WERI-Rb-1 (cell line): ENCODE results near the gene ADARB2.

Source experiments
- DNase-seq: peaks from one replicate; pipeline ENCODE4 v3.0.0-alpha.2; 2020
- H3K27ac ChIP-seq: fragments of 250-450 bp; sonication (Bioruptor Pico); 2 replicates; pipeline ENCODE4 v1.5.1; 2020; ENCODE audit warnings: mild to moderate bottlenecking, moderate library complexity
- H3K27me3 ChIP-seq: fragments of 250-450 bp; sonication (Bioruptor Pico); 2 replicates; pipeline ENCODE4 v1.5.1; 2021; ENCODE audit warnings: mild to moderate bottlenecking, low read depth, moderate library complexity; ENCODE audit not compliant: insufficient read depth, severe bottlenecking
- H3K36me3 ChIP-seq: fragments of 250-450 bp; sonication (Bioruptor Pico); 2 replicates; pipeline ENCODE4 v1.5.1; 2020; ENCODE audit warnings: mild to moderate bottlenecking, moderate library complexity
- H3K4me3 ChIP-seq: 2 replicates; pipeline ENCODE4 v1.5.1; 2011; ENCODE audit warnings: low read depth, mild to moderate bottlenecking, control low read depth, low read length
- H3K9me3 ChIP-seq: fragments of 250-450 bp; sonication (Bioruptor Pico); 2 replicates; pipeline ENCODE4 v1.5.1; 2021; ENCODE audit warnings: mild to moderate bottlenecking, moderate library complexity; ENCODE audit not compliant: severe bottlenecking
- CTCF ChIP-seq: IDR thresholded peaks from 2 replicates; pipeline ENCODE4 v1.5.1; 2011; ENCODE audit warnings: low read depth, mild to moderate bottlenecking, control low read depth, inconsistent platforms, low read length

ADARB2 gene

GRCh38 chr10:1244493-1244892, 492.8 kb downstream of the ADARB2 start:
- Histone ChIP-seq H3K27me3 (peaks cover 22% of the 10 kb centered on the region), H3K36me3 (no peaks in the 10 kb centered on the region), H3K4me3 (no peak overlapping the region), H3K9me3 (no peaks in the 10 kb centered on the region), H3K27ac (no peak overlapping the region)
- DNase-seq = no peak
- TF ChIP-seq CTCF = no peak

GRCh38 chr10:1243486-1244234, 493.7 kb downstream of the ADARB2 start:
- H3K4me3 ChIP-seq = no peak overlapping the region
- H3K36me3 ChIP-seq = no peaks in the 10 kb centered on the region
- H3K9me3 ChIP-seq = no peaks in the 10 kb centered on the region
- DNase-seq = peak; percentile 9
- no peak overlapping the region for H3K27ac ChIP-seq
- H3K27me3 ChIP-seq = peaks cover 22% of the 10 kb centered on the region
- peak; percentile 23; the same call in 1 of the 2 replicates for TF ChIP-seq CTCF

GRCh38 chr10:1242975-1243374, 494.4 kb downstream of the ADARB2 start:
- no peak for TF ChIP-seq CTCF
- Histone ChIP-seq H3K4me3 (no peak overlapping the region), H3K27me3 (peaks cover 22% of the 10 kb centered on the region), H3K9me3 (no peaks in the 10 kb centered on the region), H3K36me3 (no peaks in the 10 kb centered on the region), H3K27ac (no peak overlapping the region)
- DNase-seq = no peak

GRCh38 chr10:1241973-1242935, 495.1 kb downstream of the ADARB2 start:
- DNase-seq = no peak
- H3K36me3 ChIP-seq = no peaks in the 10 kb centered on the region
- no peak for TF ChIP-seq CTCF
- no peak overlapping the region for H3K27ac ChIP-seq
- H3K4me3 ChIP-seq = no peak overlapping the region
- H3K9me3 ChIP-seq = no peaks in the 10 kb centered on the region
- H3K27me3 ChIP-seq = peaks cover 16% of the 10 kb centered on the region

- no peak for TF ChIP-seq CTCF
- Histone ChIP-seq H3K27me3 (peaks cover 15% of the 10 kb centered on the region), H3K9me3 (no peaks in the 10 kb centered on the region), H3K4me3 (no peak overlapping the region), H3K36me3 (no peaks in the 10 kb centered on the region), H3K27ac (no peak overlapping the region)
- DNase-seq = no peak
These were observed 495.9 kb downstream of the ADARB2 start for GRCh38 chr10:1241322-1241890.
